GM23248 (cell line): ENCODE measurements around the gene VPS13D. TPM values are rescaled to one million over a fixed set of nuclear protein-coding genes. Genes with fewer than 3 reads are reported as not detected.

ENCODE experiments used
- DNase-seq: peaks from one replicate; pipeline ENCODE4 v3.0.0-alpha.2; 2015
- H2AFZ ChIP-seq: fragments of 200-600 bp; sonication (generic); 2 replicates; pipeline ENCODE4 v1.6.1; 2016; ENCODE audit warnings: antibody characterized with exemption
- H3F3A ChIP-seq: fragments of 200-600 bp; sonication (generic); 2 replicates; pipeline ENCODE4 v1.6.1; 2016; ENCODE audit warnings: mild to moderate bottlenecking, antibody characterized with exemption, mixed run types; ENCODE audit not compliant: insufficient read depth
- H3K27ac ChIP-seq: fragments of 200-600 bp; sonication (generic); 2 replicates; pipeline ENCODE4 v1.5.1; 2016; ENCODE audit warnings: mild to moderate bottlenecking
- H3K27me3 ChIP-seq: fragments of 200-600 bp; sonication (generic); replicated peaks from 2 replicates; pipeline ENCODE4 v1.6.1; 2016; ENCODE audit warnings: mild to moderate bottlenecking; ENCODE audit not compliant: insufficient read depth
- H3K36me3 ChIP-seq: fragments of 200-600 bp; sonication (generic); 2 replicates; pipeline ENCODE4 v1.6.1; 2016; ENCODE audit warnings: low read depth, mild to moderate bottlenecking
- H3K4me1 ChIP-seq: fragments of 200-600 bp; sonication (generic); 2 replicates; pipeline ENCODE4 v1.6.1; 2016; ENCODE audit warnings: mild to moderate bottlenecking; ENCODE audit not compliant: insufficient read depth
- H3K4me2 ChIP-seq: fragments of 200-600 bp; sonication (generic); one replicate; pipeline ENCODE4 v1.6.1; 2016; ENCODE audit warnings: mild to moderate bottlenecking; ENCODE audit not compliant: unreplicated experiment
- H3K4me3 ChIP-seq: fragments of 200-600 bp; sonication (generic); 2 replicates; pipeline ENCODE4 v1.5.1; 2016; ENCODE audit warnings: mild to moderate bottlenecking
- H3K79me2 ChIP-seq: fragments of 200-600 bp; sonication (generic); 2 replicates; pipeline ENCODE4 v1.6.1; 2016; ENCODE audit warnings: mild to moderate bottlenecking; ENCODE audit not compliant: insufficient read depth
- H3K9ac ChIP-seq: fragments of 200-600 bp; sonication (generic); 2 replicates; pipeline ENCODE4 v1.6.1; 2016; ENCODE audit warnings: mild to moderate bottlenecking
- H3K9me2 ChIP-seq: fragments of 200-600 bp; sonication (generic); 2 replicates; pipeline ENCODE4 v1.6.1; 2016; ENCODE audit warnings: mixed run types, mild to moderate bottlenecking, moderate library complexity; ENCODE audit not compliant: insufficient read depth
- H3K9me3 ChIP-seq: fragments of 200-600 bp; sonication (generic); one replicate; pipeline ENCODE4 v1.6.1; 2017; ENCODE audit warnings: low read depth
- H4K20me1 ChIP-seq: fragments of 200-600 bp; sonication (generic); 2 replicates; pipeline ENCODE4 v1.6.0; 2016; ENCODE audit not compliant: insufficient read depth
- EZH2 ChIP-seq: fragments of 200-600 bp; sonication (generic); IDR thresholded peaks from 2 replicates; pipeline ENCODE4 v1.6.1; 2018; ENCODE audit warnings: antibody characterized with exemption, mild to moderate bottlenecking; ENCODE audit not compliant: insufficient read depth, poor library complexity, severe bottlenecking
- EZH2phosphoT487 ChIP-seq: fragments of 200-600 bp; sonication (generic); IDR thresholded peaks from 2 replicates; pipeline ENCODE4 v1.6.1; 2018; ENCODE audit warnings: antibody characterized with exemption, moderate library complexity, mild to moderate bottlenecking, low read depth; ENCODE audit not compliant: insufficient read depth
- WGBS, 2 experiments: methylation state at CpG; one replicate each; pipeline ENCODE4 v1.1.6; 2015 to 2017; ENCODE audit warnings: low lambda C conversion rate in 2 of 2, low coverage in 1 of 2; ENCODE audit errors: missing lambda C conversion rate in 2 of 2; 5-methylcytosine and 5-hydroxymethylcytosine counted together
- in situ Hi-C: fragments of 300-500 bp; cut with MboI; formaldehyde crosslinking; loops from 2 replicates; pipeline ENCODE4 v1.15.0; 2020
- polyA plus RNA-seq: library from polyadenylated mRNA; unstranded; fragments of >200 nt; fragmentation: Nextera tagmentation; extraction: Ambion mirVana; gene quantifications from 2 replicates; pipeline ENCODE4 v1.2.1, GENCODE V29; 2016
- total RNA-seq: library from RNA; depleted of rRNA; stranded (reverse); fragments of >200 nt; shearing (Covaris generic); gene quantifications from 2 replicates; pipeline ENCODE4 v1.2.3, GENCODE V29; 2014

Gene VPS13D
- total and polyA plus RNA-seq, 2 experiments from 2014 or later, result 6.8 to 16.4 TPM

- no peaks in the 10 kb centered on the region for H3K9me3 ChIP-seq
- H3K9ac ChIP-seq, result no peak overlapping the region
- 90 to 91% methylated on average over 6 of the region's 6 CpGs for WGBS, 2 experiments
Observed at GRCh38 chr1:12398479-12398878, 168.6 kb downstream of the VPS13D start.

GRCh38 chr1:12400027-12400693 is 170.3 kb downstream of the VPS13D start:
- Histone ChIP-seq H3K36me3 (peaks cover 17% of the 10 kb centered on the region; the same call in 1 of the 2 replicates), H3K9ac (no peak overlapping the region), H4K20me1 (no peaks in the 10 kb centered on the region), H3K4me3 (no peak overlapping the region), H3K9me2 (no peaks in the 10 kb centered on the region), H3F3A (peaks cover 5% of the 10 kb centered on the region), H3K9me3 (no peaks in the 10 kb centered on the region), H3K27me3 (no peaks in the 10 kb centered on the region), H3K79me2 (no peaks in the 10 kb centered on the region), H3K4me2 (no peak overlapping the region), H3K27ac (no peak overlapping the region), H3K4me1 (peaks cover 9% of the 10 kb centered on the region), H2AFZ (no peak overlapping the region)
- DNase-seq, result no peak
- TF ChIP-seq EZH2 (no peak), EZH2phosphoT487 (no peak)
- in situ Hi-C loops, result loop anchor here (10.0 kb wide), 1 partner anchor 215 kb away; the partner anchor contains the start of gene DHRS3
- 93 to 94% methylated on average over 10 of the region's 10 CpGs for WGBS, 2 experiments

More at GRCh38 chr1:12398479-12398878, 168.6 kb downstream of the VPS13D start:
- H2AFZ ChIP-seq, result no peak overlapping the region
- peaks cover 4% of the 10 kb centered on the region; the same call in 1 of the 2 replicates for H3K36me3 ChIP-seq
- peaks cover 5% of the 10 kb centered on the region for H3F3A ChIP-seq
- in situ Hi-C loops, result no loop called here
- no peak for TF ChIP-seq EZH2
- H3K9me2 ChIP-seq, result no peaks in the 10 kb centered on the region
- no peak overlapping the region for H3K27ac ChIP-seq
- H3K4me1 ChIP-seq, result peaks cover 9% of the 10 kb centered on the region
- H3K79me2 ChIP-seq, result no peaks in the 10 kb centered on the region
- H3K4me3 ChIP-seq, result no peak overlapping the region
- no peaks in the 10 kb centered on the region for H3K27me3 ChIP-seq
- no peak for DNase-seq
- no peaks in the 10 kb centered on the region for H4K20me1 ChIP-seq
- no peak overlapping the region for H3K4me2 ChIP-seq

GRCh38 chr1:12402159-12402673 is 172.4 kb downstream of the VPS13D start:
- in situ Hi-C loops, result loop anchor here (10.0 kb wide), 1 partner anchor 213 kb away; the partner anchor contains the start of gene DHRS3
- Histone ChIP-seq H3F3A (peaks cover 15% of the 10 kb centered on the region), H3K9ac (no peak overlapping the region), H3K27me3 (no peaks in the 10 kb centered on the region), H3K4me2 (no peak overlapping the region), H3K9me2 (no peaks in the 10 kb centered on the region), H4K20me1 (no peaks in the 10 kb centered on the region), H3K4me3 (no peak overlapping the region), H3K4me1 (peaks cover 27% of the 10 kb centered on the region), H3K36me3 (peaks cover 17% of the 10 kb centered on the region; the same call in 1 of the 2 replicates), H3K79me2 (no peaks in the 10 kb centered on the region), H2AFZ (no peak overlapping the region), H3K27ac (peak overlapping the region; percentile 31), H3K9me3 (no peaks in the 10 kb centered on the region)
- 54 to 69% methylated on average over 3 of the region's 3 CpGs for WGBS, 2 experiments
- DNase-seq, result no peak
- no peak for TF ChIP-seq EZH2phosphoT487
- no peak for TF ChIP-seq EZH2

- Histone ChIP-seq H3K4me3 (no peak overlapping the region), H3K9me2 (no peaks in the 10 kb centered on the region), H3K9me3 (no peaks in the 10 kb centered on the region), H3K4me1 (peaks cover 29% of the 10 kb centered on the region), H3K27ac (no peak overlapping the region), H2AFZ (no peak overlapping the region), H3K9ac (no peak overlapping the region), H3K27me3 (no peaks in the 10 kb centered on the region), H3K36me3 (peaks cover 17% of the 10 kb centered on the region; the same call in 1 of the 2 replicates), H3K4me2 (no peak overlapping the region), H3K79me2 (no peaks in the 10 kb centered on the region), H3F3A (peaks cover 19% of the 10 kb centered on the region), H4K20me1 (no peaks in the 10 kb centered on the region)
- TF ChIP-seq EZH2phosphoT487 (no peak), EZH2 (no peak)
- in situ Hi-C loops, result loop anchor here (10.0 kb wide), 1 partner anchor 212 kb away; the partner anchor contains the start of gene DHRS3
- whole genome bisulfite sequencing, 2 experiments, result 100% methylated on average over 1 of the region's 1 CpG
- no peak for DNase-seq
Observed at GRCh38 chr1:12402842-12403241, 173.0 kb downstream of the VPS13D start.
